MCF 10A (cell line): Measurements from ENCODE around the gene CIRBP. TPM values are rescaled to one million over a fixed set of nuclear protein-coding genes. Genes with fewer than 3 reads are reported as not detected.

Experiments used
- BruUV-seq: library from RNA; stranded (reverse); fragments of 400-500 nt; replicated peaks from 2 replicates; lab custom pipeline; 2021; lab: Mats Ljungman, UMichigan
- CTCF ChIA-PET: fragments of 300-600 bp; sonication (Branson Sonifier 250); formaldehyde crosslinking; extraction: SDS; loops from one replicate; lab custom pipeline; 2021; ENCODE audit warnings: antibody characterized with exemption, inconsistent platforms; lab: Yijun Ruan, JAX
- POLR2A ChIA-PET: fragments of 300-600, 350-650 bp; sonication (Branson Sonifier 250); formaldehyde crosslinking; extraction: SDS; loops from one replicate; lab custom pipeline; 2020; ENCODE audit warnings: antibody characterized with exemption, inconsistent platforms; lab: Yijun Ruan, JAX
- DNase-seq: peaks from one replicate; pipeline ENCODE4 v3.0.0-alpha.2; 2018; ENCODE audit not compliant: unreplicated experiment
- H3K27ac Mint-ChIP-seq: one replicate; pipeline ENCODE4 v1.8.0; 2022; ENCODE audit warnings: mild to moderate bottlenecking, low read depth, mixed read lengths; ENCODE audit not compliant: unreplicated experiment
- H3K27me3 Mint-ChIP-seq: one replicate; pipeline ENCODE4 v1.8.0; 2022; ENCODE audit warnings: mixed read lengths; ENCODE audit not compliant: insufficient read depth, unreplicated experiment
- H3K36me3 Mint-ChIP-seq: one replicate; pipeline ENCODE4 v1.8.0; 2022; ENCODE audit warnings: mild to moderate bottlenecking, moderate library complexity, mixed read lengths; ENCODE audit not compliant: insufficient read depth, unreplicated experiment
- H3K4me1 Mint-ChIP-seq: one replicate; pipeline ENCODE4 v1.8.0; 2022; ENCODE audit warnings: mixed read lengths; ENCODE audit not compliant: insufficient read depth, unreplicated experiment
- H3K4me3 Mint-ChIP-seq: one replicate; pipeline ENCODE4 v1.8.0; 2022; ENCODE audit warnings: mild to moderate bottlenecking, moderate library complexity, mixed read lengths; ENCODE audit not compliant: unreplicated experiment
- H3K9me3 Mint-ChIP-seq: one replicate; pipeline ENCODE4 v1.8.0; 2022; ENCODE audit warnings: mixed read lengths; ENCODE audit not compliant: unreplicated experiment
- CTCF ChIP-seq: fragments of 200-600 bp; IDR thresholded peaks from one replicate; pipeline ENCODE4 v1.8.0; 2022; ENCODE audit warnings: antibody characterized with exemption, mild to moderate bottlenecking; ENCODE audit not compliant: unreplicated experiment
- intact Hi-C: fragments of 100-400 bp; cut with micrococcal nuclease; formaldehyde crosslinking; loops from 2 replicates; pipeline ENCODE4 v1.14.1; 2022
- total RNA-seq: library from RNA; stranded (reverse); gene quantifications from 2 replicates; pipeline ENCODE4 v1.2.3, GENCODE V29; 2022

Gene CIRBP
- total RNA-seq, 1 experiment from 2014 or later, result 362 TPM

GRCh38 chr19:1274852-1275259, 5.7 kb downstream of the CIRBP start:
- intact Hi-C loops, result loop anchor here (5.0 to 10.0 kb wide), 2 partner anchors 110 to 237 kb away; partner anchors contain the start of genes ADAMTSL5 and NDUFS7
- CTCF ChIA-PET, result interaction anchor here (0.6 to 1.9 kb wide), 3 partner anchors 31 to 180 kb away, joined by 3 to 20 read pairs (median 3); no protein-coding TSS in a partner anchor

GRCh38 chr19:1275260-1275975, 6.3 kb downstream of the CIRBP start, which contains the start of gene FAM174C:
Gene FAM174C, plus strand, starts transcription at chr19:1275530. Its CDS starts 20 bp downstream, at chr19:1275550.
- Mint-ChIP-seq H3K4me1 (peaks cover 19% of the 10 kb centered on the region), H3K9me3 (no peaks in the 10 kb centered on the region), H3K4me3 (peak within 1 kb of the TSS; percentile 77), H3K36me3 (peaks cover 74% of the 10 kb centered on the region), H3K27ac (peak within 1 kb of the TSS; percentile 88), H3K27me3 (no peaks in the 10 kb centered on the region)
- ChIA-PET POLR2A (interaction anchor here (0.6 to 1.9 kb wide), 24 partner anchors 9 to 784 kb away, joined by 3 to 21 read pairs (median 4); partner anchors contain the start of gene ATP5F1D), CTCF (no interaction called here)
- peak; percentile 98 for DNase-seq
- no peak for TF ChIP-seq CTCF
- BruUV-seq, result TSS peak; percentile 34
- intact Hi-C loops, result loop anchor here (5.0 to 10.0 kb wide), 2 partner anchors 109 to 237 kb away; partner anchors contain the start of genes ADAMTSL5 and NDUFS7

More at GRCh38 chr19:1274852-1275259, 5.7 kb downstream of the CIRBP start:
- Mint-ChIP-seq H3K9me3 (no peaks in the 10 kb centered on the region), H3K36me3 (peaks cover 75% of the 10 kb centered on the region), H3K27me3 (no peaks in the 10 kb centered on the region), H3K27ac (no peak overlapping the region), H3K4me1 (peaks cover 14% of the 10 kb centered on the region), H3K4me3 (peak overlapping the region; percentile 77)
- BruUV-seq, result no TSS peak
- DNase-seq, result no peak
- POLR2A ChIA-PET, result interaction anchor here (0.6 to 1.9 kb wide), 25 partner anchors 9 to 785 kb away, joined by 3 to 21 read pairs (median 4); partner anchors contain the start of gene ATP5F1D
- no peak for TF ChIP-seq CTCF

GRCh38 chr19:1275976-1276627, 7.0 kb downstream of the CIRBP start:
- no peak for DNase-seq
- Mint-ChIP-seq H3K4me3 (peak overlapping the region; percentile 77), H3K36me3 (peaks cover 67% of the 10 kb centered on the region), H3K4me1 (peaks cover 19% of the 10 kb centered on the region), H3K27me3 (no peaks in the 10 kb centered on the region), H3K27ac (peak overlapping the region; percentile 88), H3K9me3 (no peaks in the 10 kb centered on the region)
- POLR2A ChIA-PET, result interaction anchor here (0.7 to 1.8 kb wide), 7 partner anchors 32 to 1117 kb away, joined by 3 to 18 read pairs (median 4); no protein-coding TSS in a partner anchor
- intact Hi-C loops, result loop anchor here (5.0 to 10.0 kb wide), 2 partner anchors 109 to 236 kb away; partner anchors contain the start of genes ADAMTSL5 and NDUFS7
- no peak for TF ChIP-seq CTCF
- CTCF ChIA-PET, result no interaction called here
- no TSS peak for BruUV-seq
